AG09319 (cell line): ENCODE data around the gene PHACTR3.

Experiments used
- DNase-seq: peaks from one replicate; pipeline ENCODE4 v3.0.0-alpha.2; 2010; ENCODE audit warnings: low read depth; ENCODE audit errors: extremely low read depth
- TF ChIP-seq, protein P1 (sequence below): IDR thresholded peaks from 2 replicates; pipeline ENCODE4 v1.5.1; 2011; ENCODE audit warnings: low read depth, mild to moderate bottlenecking, inconsistent platforms, low read length, moderate library complexity

PHACTR3 gene

DNA sequence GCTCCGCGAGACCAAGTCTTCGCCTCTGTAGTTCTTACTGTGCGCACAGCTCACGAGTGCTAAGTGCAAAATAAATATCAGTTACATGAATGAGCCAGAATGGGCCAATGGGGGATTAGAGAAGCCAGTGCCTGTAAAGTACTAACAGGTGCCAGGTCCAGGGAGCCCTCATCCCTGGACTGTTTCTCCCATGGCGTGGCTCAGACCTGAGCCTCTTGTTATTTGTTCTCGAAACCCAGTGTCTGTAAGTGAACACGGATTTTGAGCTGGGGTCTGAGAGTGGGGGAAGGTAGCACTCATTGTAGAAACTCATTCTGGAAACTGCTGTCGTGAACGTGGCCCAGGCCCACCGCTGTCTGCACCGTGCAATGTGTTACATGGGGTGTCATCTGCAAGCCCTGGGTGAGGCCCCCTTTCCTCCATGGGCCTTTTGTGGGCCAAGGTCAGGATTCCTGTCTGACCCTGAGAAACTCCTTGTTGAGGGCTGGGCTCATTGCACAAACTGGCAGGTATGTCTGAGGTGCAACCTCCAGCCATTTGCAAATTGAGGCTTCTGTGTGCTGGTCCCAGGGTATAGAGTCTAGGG is 174.4 kb downstream of the PHACTR3 start:
- no peak for DNase-seq
- TF ChIP-seq, protein P1, sequence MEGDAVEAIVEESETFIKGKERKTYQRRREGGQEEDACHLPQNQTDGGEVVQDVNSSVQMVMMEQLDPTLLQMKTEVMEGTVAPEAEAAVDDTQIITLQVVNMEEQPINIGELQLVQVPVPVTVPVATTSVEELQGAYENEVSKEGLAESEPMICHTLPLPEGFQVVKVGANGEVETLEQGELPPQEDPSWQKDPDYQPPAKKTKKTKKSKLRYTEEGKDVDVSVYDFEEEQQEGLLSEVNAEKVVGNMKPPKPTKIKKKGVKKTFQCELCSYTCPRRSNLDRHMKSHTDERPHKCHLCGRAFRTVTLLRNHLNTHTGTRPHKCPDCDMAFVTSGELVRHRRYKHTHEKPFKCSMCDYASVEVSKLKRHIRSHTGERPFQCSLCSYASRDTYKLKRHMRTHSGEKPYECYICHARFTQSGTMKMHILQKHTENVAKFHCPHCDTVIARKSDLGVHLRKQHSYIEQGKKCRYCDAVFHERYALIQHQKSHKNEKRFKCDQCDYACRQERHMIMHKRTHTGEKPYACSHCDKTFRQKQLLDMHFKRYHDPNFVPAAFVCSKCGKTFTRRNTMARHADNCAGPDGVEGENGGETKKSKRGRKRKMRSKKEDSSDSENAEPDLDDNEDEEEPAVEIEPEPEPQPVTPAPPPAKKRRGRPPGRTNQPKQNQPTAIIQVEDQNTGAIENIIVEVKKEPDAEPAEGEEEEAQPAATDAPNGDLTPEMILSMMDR, result no peak

DNA sequence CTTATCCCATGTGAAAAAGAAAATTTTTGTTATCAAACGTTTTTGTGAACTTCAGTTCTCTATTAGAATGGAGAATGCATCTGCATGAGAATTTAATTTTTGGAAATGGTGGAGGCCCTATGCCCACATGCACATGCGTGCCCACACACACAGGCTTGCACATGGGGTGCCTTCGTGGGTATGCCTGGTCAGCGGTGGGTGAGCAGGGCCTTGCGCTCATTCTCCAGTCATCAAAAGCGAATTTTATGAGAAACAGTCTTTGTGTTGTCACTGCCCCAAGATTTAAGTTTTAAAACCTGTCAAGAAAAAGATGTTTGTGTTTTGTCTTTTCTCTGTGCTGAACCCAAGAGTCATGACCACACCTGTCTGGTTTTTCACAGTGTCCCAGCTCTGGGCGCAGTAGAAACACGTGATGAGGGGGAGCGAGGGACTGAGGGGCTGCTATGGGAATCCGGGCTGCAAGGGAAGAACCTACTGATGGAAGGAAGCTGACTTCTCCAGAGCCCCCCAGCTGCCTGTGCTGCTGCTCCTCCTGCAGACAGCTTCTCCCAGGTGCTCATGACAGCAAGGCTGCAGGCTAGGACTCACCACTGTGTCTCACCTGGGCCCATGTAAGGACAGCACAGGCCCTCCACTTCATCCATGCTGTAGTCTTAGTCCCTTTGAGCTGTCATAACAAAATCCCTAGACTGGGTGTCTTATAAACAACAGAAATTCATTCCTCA is 175.5 kb downstream of the PHACTR3 start:
- TF ChIP-seq, protein P1, result no peak
- DNase-seq, result no peak

DNA sequence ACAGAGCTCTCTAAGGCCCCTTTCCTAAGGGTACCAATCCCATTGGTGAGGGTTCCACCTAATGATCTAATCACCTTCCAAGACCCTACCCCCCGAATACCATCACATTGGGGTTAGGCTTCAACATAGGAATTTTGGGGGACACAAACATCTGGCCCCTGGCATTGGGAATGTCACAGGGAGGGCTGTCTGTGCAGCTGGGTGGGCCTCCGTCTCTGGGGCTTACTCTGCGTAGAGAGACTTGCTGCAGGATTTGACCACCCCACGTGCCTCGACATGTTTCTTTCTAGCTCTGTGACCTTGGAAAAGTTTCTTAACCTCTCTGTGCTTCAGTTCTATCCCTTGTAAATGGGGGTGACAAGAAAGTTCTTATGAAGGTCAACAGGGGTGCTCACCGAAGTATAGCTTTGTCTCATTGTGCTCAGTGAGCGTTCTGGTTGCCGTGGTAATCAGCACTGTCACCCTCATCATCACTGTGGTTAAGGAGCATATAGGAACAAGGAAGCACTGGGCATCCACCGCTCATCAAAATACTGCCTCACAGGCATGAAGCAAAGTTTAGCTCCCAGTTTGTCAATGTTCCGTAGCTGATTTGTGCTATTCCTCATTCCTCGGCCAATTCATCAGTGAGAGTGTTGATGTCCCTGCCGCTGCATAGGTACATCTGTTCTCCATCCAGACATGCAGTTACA is 176.3 kb downstream of the PHACTR3 start:
- DNase-seq, result no peak

DNA sequence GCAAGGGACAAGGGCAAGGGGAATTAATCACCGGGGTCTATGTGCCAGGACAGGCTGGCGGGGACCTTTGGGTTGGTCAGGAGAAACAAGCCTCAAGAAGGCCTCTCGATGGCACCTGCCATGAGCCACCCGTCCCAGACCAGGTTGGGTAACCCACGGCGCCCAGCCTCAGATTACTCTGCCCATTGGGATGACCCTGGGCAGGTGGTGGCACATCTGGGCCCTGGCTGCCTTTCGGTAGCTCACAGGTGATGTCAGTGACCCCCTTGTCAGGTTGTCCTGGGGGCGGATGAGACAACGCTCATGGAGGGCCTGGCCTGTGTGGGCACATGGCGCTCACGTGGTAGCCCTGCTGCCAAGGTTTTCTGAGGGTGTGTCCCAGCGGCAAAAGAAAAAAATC is 176.9 kb downstream of the PHACTR3 start:
- TF ChIP-seq, protein P1, result no peak
- DNase-seq, result no peak

More for the DNA sequence above, 176.3 kb downstream of the PHACTR3 start:
- TF ChIP-seq, protein P1, result no peak

DNA sequence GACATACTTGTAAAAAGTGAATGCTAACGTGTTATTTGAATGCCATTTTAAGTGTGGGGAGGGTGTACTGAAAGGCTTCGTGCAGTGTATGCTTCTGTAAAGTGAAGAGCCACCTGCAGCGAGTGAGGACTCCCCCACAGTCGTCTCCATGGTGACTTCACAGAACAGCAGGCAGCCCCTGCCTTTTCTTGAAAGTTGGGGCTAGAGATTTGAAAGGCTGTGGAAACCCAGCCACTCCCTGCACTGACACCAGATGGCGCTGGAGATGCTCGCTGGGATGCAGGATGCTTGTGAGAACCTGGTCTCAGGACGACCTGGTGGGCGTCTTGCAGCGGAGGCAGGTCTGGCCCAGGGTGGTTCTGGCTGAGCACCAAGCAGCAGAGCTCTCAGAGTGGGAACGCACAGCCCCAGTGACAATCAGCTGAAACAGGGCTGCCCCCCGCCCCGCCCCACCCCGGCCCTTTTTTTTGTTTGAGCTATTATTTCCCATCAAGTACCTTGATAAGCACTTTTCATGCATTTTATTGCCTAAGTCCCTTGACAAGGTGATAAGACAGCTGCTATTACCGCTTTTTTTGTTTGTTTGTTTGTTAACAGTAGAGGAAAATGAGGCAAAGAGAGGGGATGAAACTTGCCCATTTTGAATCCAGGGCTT is 178.8 kb downstream of the PHACTR3 start:
- peak; percentile 0 for DNase-seq
- TF ChIP-seq, protein P1, result peak; percentile 94

DNA sequence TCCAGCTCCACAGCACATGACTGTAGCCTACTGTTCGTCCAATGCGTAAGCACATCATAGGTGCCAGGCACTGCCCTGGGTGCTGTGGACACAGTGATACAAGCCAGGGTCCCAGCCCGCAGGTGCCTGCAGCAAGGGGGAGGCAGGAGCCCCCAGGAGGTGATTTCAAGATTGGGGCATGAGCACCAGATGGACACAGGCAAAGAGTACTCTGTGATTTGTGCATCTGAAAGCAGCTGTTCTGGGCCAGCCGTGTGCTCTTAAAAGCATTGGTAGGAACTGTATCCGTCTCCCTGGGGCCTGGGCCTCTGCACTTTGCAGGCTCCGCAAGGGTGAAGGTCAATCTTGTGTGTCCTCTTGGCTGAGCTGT is 179.3 kb downstream of the PHACTR3 start:
- TF ChIP-seq, protein P1, result no peak
- DNase-seq, result no peak

DNA sequence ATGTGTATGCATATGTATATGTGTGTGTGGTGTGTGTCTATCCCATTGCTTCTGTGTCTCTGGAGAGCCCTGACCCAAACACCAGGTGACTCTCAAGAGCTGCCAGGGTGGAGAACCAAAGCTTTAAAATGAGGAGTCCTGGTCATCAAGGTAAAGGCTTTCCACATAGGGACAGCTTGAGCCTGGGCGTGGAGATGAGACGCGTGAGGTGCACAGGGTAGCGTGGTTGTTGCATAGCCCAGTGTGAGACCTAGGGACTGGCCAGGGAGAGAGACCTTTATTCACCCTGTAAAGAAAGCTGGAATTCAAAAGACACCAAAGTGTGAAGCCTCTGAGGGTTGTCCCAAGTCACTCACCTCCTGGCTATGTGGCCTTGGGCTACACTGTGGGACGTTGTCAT is 180.0 kb downstream of the PHACTR3 start:
- no peak for DNase-seq
- TF ChIP-seq, protein P1, result no peak
